Hepatocyte (in vitro differentiated cells): Measurements from ENCODE around the gene LCE2D. TPM values are rescaled to one million over a fixed set of nuclear protein-coding genes. Genes with fewer than 3 reads are reported as not detected.

Source experiments
- DNase-seq: peaks from one replicate; pipeline ENCODE4 v3.0.0-alpha.2; 2016; ENCODE audit warnings: low spot score
- H2AFZ ChIP-seq: fragments of 200-600 bp; sonication (generic); 2 replicates; pipeline ENCODE4 v1.6.0; 2016; ENCODE audit warnings: antibody characterized with exemption, mild to moderate bottlenecking
- H3K27ac ChIP-seq: fragments of 200-600 bp; sonication (generic); 2 replicates; pipeline ENCODE4 v1.5.1; 2016; ENCODE audit warnings: mild to moderate bottlenecking
- H3K27me3 ChIP-seq: fragments of 200-600 bp; sonication (generic); 2 replicates; pipeline ENCODE4 v1.6.1; 2016
- H3K36me3 ChIP-seq: fragments of 200-600 bp; sonication (generic); replicated peaks from 2 replicates; pipeline ENCODE4 v1.5.1; 2016; ENCODE audit warnings: low read depth; ENCODE audit not compliant: insufficient read depth
- H3K4me1 ChIP-seq: fragments of 200-600 bp; sonication (generic); 2 replicates; pipeline ENCODE4 v1.5.1; 2016; ENCODE audit warnings: mild to moderate bottlenecking, moderate library complexity; ENCODE audit not compliant: insufficient read depth
- H3K4me2 ChIP-seq: fragments of 200-600 bp; sonication (generic); 2 replicates; pipeline ENCODE4 v1.6.0; 2016
- H3K4me3 ChIP-seq: fragments of 200-600 bp; sonication (generic); 2 replicates; pipeline ENCODE4 v1.5.1; 2016; ENCODE audit warnings: mild to moderate bottlenecking
- H3K79me2 ChIP-seq: fragments of 200-600 bp; sonication (generic); 2 replicates; pipeline ENCODE4 v1.6.0; 2017; ENCODE audit warnings: mild to moderate bottlenecking
- H3K9me2 ChIP-seq: fragments of 200-600 bp; sonication (generic); replicated peaks from 2 replicates; pipeline ENCODE4 v1.6.0; 2017; ENCODE audit warnings: mild to moderate bottlenecking; ENCODE audit not compliant: insufficient read depth
- H3K9me3 ChIP-seq: fragments of 200-600 bp; sonication (generic); 2 replicates; pipeline ENCODE4 v1.5.1; 2016; ENCODE audit warnings: low read depth, mild to moderate bottlenecking
- H4K20me1 ChIP-seq: fragments of 200-600 bp; sonication (generic); 2 replicates; pipeline ENCODE4 v1.6.0; 2016; ENCODE audit warnings: mild to moderate bottlenecking; ENCODE audit not compliant: insufficient read depth, poor library complexity, severe bottlenecking
- EZH2 ChIP-seq: fragments of 200-600 bp; sonication (generic); IDR thresholded peaks from 2 replicates; pipeline ENCODE4 v1.6.1; 2016; ENCODE audit warnings: antibody characterized with exemption, mild to moderate bottlenecking, borderline replicate concordance
- EZH2phosphoT487 ChIP-seq: fragments of 200-600 bp; sonication (generic); IDR thresholded peaks from one replicate; pipeline ENCODE4 v1.6.1; 2018; ENCODE audit warnings: antibody characterized with exemption, mild to moderate bottlenecking, low read depth, moderate library complexity; ENCODE audit not compliant: unreplicated experiment, severe bottlenecking
- WGBS: methylation state at CpG from one replicate; pipeline ENCODE4 v1.1.6; 2016; ENCODE audit warnings: low lambda C conversion rate; ENCODE audit errors: missing lambda C conversion rate; 5-methylcytosine and 5-hydroxymethylcytosine counted together
- polyA plus RNA-seq: library from polyadenylated mRNA; unstranded; fragments of >200 nt; fragmentation: Nextera tagmentation; extraction: Ambion mirVana; gene quantifications from 2 replicates; pipeline ENCODE4 v1.2.1, GENCODE V29; 2016
- total RNA-seq: library from RNA; depleted of rRNA; stranded (reverse); fragments of >200 nt; gene quantifications from 2 replicates; pipeline ENCODE4 v1.2.3, GENCODE V29; 2014
- TF ChIP-seq, protein P1 (sequence below): fragments of 200-600 bp; sonication (generic); IDR thresholded peaks from 2 replicates; pipeline ENCODE4 v1.5.1; 2016; ENCODE audit warnings: antibody characterized with exemption, mild to moderate bottlenecking; ENCODE audit not compliant: poor library complexity

The LCE2D gene, protein sequence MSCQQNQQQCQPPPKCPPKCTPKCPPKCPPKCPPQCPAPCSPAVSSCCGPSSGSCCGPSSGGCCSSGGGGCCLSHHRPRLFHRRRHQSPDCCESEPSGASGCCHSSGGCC
- total RNA-seq: not detected in 2 replicates
- polyA plus RNA-seq: not detected in 2 replicates

DNA sequence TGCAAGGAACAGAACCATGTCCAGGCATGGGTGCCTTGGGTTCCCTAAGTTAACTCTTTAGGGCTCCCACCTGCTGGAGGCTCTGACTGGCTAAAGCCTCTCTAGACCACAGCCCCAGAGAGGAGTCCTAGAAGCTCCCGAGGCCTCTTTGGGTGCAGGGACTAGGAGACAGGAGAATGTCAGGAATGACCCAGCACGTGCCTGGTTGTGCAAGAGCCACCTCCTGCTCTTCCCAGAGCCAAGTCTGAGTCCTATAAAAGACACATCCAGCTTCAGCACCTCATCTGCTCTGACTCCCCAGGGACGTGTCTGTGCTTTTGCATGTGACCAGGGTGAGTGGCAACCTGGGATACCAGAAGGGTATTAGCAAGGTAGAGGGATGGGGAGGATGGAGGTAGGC, at the start of gene LCE2D:
Gene LCE2D, plus strand, starts transcription at position 283 of the 400 bp plus-strand sequence. CDS start 726 bp downstream, outside the sequence.
- H4K20me1 ChIP-seq: no peaks in the 10 kb centered on the region
- H2AFZ ChIP-seq: no peak within 1 kb of the TSS
- H3K27me3 ChIP-seq: no peaks in the 10 kb centered on the region
- no peaks in the 10 kb centered on the region for H3K4me1 ChIP-seq
- DNase-seq: no peak
- H3K27ac ChIP-seq: no peak within 1 kb of the TSS
- 52% methylated on average over 3 of the region's 3 CpGs for WGBS
- H3K4me3 ChIP-seq: no peak within 1 kb of the TSS
- H3K4me2 ChIP-seq: no peak within 1 kb of the TSS
- H3K79me2 ChIP-seq: no peaks in the 10 kb centered on the region
- no peaks in the 10 kb centered on the region for H3K36me3 ChIP-seq
- H3K9me3 ChIP-seq: no peaks in the 10 kb centered on the region
- TF ChIP-seq, protein P1, sequence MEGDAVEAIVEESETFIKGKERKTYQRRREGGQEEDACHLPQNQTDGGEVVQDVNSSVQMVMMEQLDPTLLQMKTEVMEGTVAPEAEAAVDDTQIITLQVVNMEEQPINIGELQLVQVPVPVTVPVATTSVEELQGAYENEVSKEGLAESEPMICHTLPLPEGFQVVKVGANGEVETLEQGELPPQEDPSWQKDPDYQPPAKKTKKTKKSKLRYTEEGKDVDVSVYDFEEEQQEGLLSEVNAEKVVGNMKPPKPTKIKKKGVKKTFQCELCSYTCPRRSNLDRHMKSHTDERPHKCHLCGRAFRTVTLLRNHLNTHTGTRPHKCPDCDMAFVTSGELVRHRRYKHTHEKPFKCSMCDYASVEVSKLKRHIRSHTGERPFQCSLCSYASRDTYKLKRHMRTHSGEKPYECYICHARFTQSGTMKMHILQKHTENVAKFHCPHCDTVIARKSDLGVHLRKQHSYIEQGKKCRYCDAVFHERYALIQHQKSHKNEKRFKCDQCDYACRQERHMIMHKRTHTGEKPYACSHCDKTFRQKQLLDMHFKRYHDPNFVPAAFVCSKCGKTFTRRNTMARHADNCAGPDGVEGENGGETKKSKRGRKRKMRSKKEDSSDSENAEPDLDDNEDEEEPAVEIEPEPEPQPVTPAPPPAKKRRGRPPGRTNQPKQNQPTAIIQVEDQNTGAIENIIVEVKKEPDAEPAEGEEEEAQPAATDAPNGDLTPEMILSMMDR: no peak
- no peak for TF ChIP-seq EZH2
- no peak for TF ChIP-seq EZH2phosphoT487
- no peaks in the 10 kb centered on the region for H3K9me2 ChIP-seq

GRCh38 chr1:152613511-152613910, 49.7 kb upstream of the LCE2D start, which contains the start of gene LCE3B:
Gene LCE3B, plus strand, starts transcription at chr1:152613811. Its CDS starts 0 bp downstream, at chr1:152613811.
- Histone ChIP-seq H3K79me2 (no peaks in the 10 kb centered on the region), H3K9me3 (no peaks in the 10 kb centered on the region), H3K9me2 (no peaks in the 10 kb centered on the region), H3K27me3 (no peaks in the 10 kb centered on the region), H3K4me1 (no peaks in the 10 kb centered on the region), H3K36me3 (no peaks in the 10 kb centered on the region), H3K27ac (no peak within 1 kb of the TSS), H3K4me3 (no peak within 1 kb of the TSS), H2AFZ (no peak within 1 kb of the TSS), H3K4me2 (no peak within 1 kb of the TSS), H4K20me1 (no peaks in the 10 kb centered on the region)
- 88% methylated on average over 1 of the region's 1 CpG for WGBS
- DNase-seq: no peak
- TF ChIP-seq EZH2phosphoT487 (no peak), EZH2 (no peak)
- TF ChIP-seq, protein P1: no peak

DNA sequence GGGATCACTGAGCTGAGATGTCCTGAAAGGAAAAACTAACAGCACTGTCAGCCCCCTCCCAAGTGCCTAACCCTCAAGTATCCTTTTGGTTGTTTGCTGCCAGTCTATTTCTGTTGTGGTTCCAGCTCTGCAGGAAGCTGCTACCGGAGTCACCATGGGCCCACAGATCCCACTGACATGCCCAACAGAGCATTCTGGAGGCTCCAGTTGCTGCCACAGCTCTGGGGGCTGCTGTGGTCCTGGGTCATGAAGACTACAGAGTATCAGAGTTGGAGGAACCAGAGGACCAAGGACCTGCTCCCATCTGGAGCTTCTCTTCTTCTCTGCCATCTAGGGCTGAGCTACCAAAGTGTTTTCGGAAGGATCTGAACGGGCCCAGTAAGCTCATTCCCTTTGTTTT, 41.2 kb upstream of the LCE2D start:
- Histone ChIP-seq H3K9me2 (no peaks in the 10 kb centered on the region), H3K79me2 (no peaks in the 10 kb centered on the region), H3K27me3 (no peaks in the 10 kb centered on the region), H3K36me3 (no peaks in the 10 kb centered on the region), H2AFZ (no peak overlapping the region), H3K9me3 (no peaks in the 10 kb centered on the region), H3K27ac (no peak overlapping the region), H3K4me2 (no peak overlapping the region), H3K4me1 (no peaks in the 10 kb centered on the region), H3K4me3 (no peak overlapping the region), H4K20me1 (no peaks in the 10 kb centered on the region)
- WGBS: 77% methylated on average over 3 of the region's 3 CpGs
- TF ChIP-seq, protein P1: no peak
- TF ChIP-seq EZH2phosphoT487 (no peak), EZH2 (no peak)
- no peak for DNase-seq
